ENCODE measurements around the gene HYAL1. TPM values are rescaled to one million over a fixed set of nuclear protein-coding genes. Genes with fewer than 3 reads are reported as not detected.
"Not testable (repeated sequence)": the region's sequence is repeated elsewhere in the genome, so short reads cannot be mapped to it uniquely, and the experiment has no call there.

HYAL1 gene
- total RNA-seq, 2 donors from 2014 or later = 0.39 TPM; not detected in 1

GRCh38 chr3:50274371-50275104, 28.8 kb downstream of the HYAL1 start:
- Mint-ChIP-seq H3K9me3 (no peaks in the 10 kb centered on the region), H3K27ac (no peak overlapping the region), H3K36me3 (no peaks in the 10 kb centered on the region)
- ATAC-seq (peak; percentile 19 to 48), DNase-seq (ENCODE audit: low spot score in 2 of 2) (peak; percentile 69 to 87)

- ATAC-seq (no peak), DNase-seq (ENCODE audit: low spot score in 2 of 2) (no peak)
- Mint-ChIP-seq H3K27ac (no peak overlapping the region), H3K36me3 (no peaks in the 10 kb centered on the region), H3K9me3 (no peaks in the 10 kb centered on the region)
Measured at GRCh38 chr3:50273689-50274065, 29.7 kb downstream of the HYAL1 start.

GRCh38 chr3:50272911-50273688, 30.3 kb downstream of the HYAL1 start:
- Mint-ChIP-seq H3K27ac (peak overlapping the region in 1 of 2 donors; percentile 53), H3K36me3 (no peaks in the 10 kb centered on the region), H3K9me3 (no peaks in the 10 kb centered on the region)
- ATAC-seq = peak; percentile 88 to 96
- peak; percentile 88 to 99 for DNase-seq (ENCODE audit: low spot score in 2 of 2)

DNA sequence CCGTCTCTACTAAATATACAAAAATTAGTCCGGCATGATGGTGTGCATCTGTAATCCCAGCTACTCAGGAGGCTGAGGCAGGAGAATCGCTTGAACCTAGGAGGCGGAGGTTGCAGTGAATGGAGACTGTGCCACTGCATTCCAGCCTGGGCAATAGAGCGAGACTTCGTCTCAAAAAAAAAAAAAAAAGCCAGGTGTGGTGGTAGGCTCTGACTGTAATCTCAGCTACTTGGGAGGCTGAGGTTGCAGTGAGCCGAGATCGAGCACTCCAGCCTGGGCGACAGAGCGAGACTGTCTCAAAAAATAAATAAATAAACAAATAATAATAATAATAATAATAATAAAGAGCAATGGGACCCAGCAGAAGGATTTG, 30.9 kb downstream of the HYAL1 start:
- not testable (repeated sequence) for H3K36me3 Mint-ChIP-seq; H3K9me3 Mint-ChIP-seq; H3K27ac Mint-ChIP-seq; DNase-seq (ENCODE audit: low spot score in 2 of 2)
- peak in 1 of 2 donors; percentile 1 for ATAC-seq

- Mint-ChIP-seq H3K27ac (no peak overlapping the region), H3K36me3 (no peaks in the 10 kb centered on the region), H3K9me3 (no peaks in the 10 kb centered on the region)
- DNase-seq (ENCODE audit: low spot score in 2 of 2) (no peak), ATAC-seq (no peak)
Measured at GRCh38 chr3:50271314-50271936, 31.9 kb downstream of the HYAL1 start.

DNA sequence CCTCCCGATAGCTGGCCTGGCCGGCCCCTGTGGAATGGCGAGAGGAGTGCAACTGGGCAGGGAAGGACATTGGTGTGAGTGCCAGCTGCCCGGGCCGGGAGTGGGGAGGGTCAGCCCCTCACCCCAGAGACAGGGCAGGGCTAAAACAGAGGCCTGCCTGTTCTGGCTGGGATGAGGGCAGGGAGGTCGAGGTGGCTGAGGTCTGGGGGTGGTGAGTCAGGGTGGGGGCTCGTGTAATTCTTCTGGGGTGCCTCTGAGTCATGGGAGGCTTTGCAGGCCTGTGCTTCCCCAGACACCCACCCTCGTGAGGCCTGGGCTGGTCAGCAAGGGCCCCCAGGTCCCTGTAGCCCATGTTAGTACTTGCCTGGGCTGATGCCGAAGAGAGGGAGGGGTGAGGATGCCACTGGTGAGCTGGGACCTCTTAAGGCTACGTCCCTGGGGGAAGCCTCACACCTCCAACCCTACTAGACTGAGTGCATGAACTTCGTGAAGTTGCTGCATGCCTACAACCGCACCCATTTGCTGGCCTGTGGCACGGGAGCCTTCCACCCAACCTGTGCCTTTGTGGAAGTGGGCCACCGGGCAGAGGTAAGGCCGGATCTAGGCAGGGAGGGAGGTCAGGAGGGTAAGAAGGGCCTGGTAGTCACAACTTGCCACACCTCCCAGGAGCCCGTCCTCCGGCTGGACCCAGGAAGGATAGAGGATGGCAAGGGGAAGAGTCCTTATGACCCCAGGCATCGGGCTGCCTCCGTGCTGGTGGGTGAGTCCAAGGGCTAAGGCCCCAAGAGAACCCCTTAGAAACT, 32.8 kb downstream of the HYAL1 start:
- no peak for DNase-seq (ENCODE audit: low spot score in 2 of 2)
- Mint-ChIP-seq H3K9me3 (no peaks in the 10 kb centered on the region), H3K36me3 (no peaks in the 10 kb centered on the region), H3K27ac (no peak overlapping the region)
- no peak for ATAC-seq

DNA sequence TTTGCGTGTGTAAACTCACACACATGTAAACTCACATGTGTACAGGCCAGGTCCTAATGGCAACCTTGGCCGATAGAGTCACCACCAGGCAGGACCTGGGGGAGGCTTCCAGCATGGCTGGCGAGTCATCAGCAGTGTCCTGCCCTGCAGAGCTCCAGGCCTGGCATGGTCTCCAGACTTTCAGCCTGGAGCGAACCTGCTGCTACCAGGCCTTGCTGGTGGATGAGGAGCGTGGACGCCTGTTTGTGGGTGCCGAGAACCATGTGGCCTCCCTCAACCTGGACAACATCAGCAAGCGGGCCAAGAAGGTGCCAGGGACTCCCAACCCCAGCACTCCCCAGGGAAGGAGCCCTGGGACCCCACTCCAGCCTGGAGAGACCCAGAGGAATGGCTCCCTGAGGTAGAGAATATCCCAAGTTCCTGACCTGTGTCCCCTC, 33.4 kb downstream of the HYAL1 start:
- no peak for ATAC-seq
- DNase-seq (ENCODE audit: low spot score in 2 of 2) = no peak
- Mint-ChIP-seq H3K36me3 (no peaks in the 10 kb centered on the region), H3K27ac (no peak overlapping the region), H3K9me3 (no peaks in the 10 kb centered on the region)

GRCh38 chr3:50269460-50269859, 33.9 kb downstream of the HYAL1 start:
- Mint-ChIP-seq H3K36me3 (no peaks in the 10 kb centered on the region), H3K27ac (no peak overlapping the region), H3K9me3 (no peaks in the 10 kb centered on the region)
- ATAC-seq = no peak
- no peak for DNase-seq (ENCODE audit: low spot score in 2 of 2)

DNA sequence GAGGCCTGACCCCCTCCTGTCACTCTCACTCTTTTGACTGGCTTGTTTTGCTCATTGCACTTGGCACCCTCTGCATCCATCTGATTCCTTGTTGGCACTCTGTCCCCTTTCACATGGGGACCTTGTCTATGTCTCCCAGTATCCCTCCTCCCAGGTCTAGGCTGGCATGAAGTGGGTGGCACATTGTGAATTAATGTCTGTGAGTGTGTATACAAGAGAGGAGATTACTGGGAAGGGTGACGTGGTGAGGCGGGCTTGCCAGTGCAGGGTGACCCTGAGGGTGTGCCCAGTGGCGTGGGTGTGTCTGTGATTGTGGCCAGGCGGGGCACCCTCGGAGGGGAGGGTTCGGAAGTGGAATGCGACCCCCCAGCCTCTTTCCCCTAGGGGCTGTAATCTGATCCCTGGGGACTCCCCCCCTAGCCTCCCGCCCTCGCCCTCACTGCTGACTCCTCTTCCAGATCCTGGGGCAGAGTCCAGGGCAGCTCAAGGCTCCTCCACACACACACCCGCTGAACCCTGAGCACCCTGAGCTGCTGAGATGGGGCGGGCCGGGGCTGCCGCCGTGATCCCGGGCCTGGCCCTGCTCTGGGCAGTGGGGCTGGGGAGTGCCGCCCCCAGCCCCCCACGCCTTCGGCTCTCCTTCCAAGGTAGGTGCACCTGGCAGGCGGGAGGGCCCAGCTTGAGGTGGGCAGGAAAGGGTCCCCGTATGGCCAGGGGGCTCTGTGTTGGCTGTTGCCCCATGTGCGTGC, 34.5 kb downstream of the HYAL1 start, which contains the start of gene SEMA3B:
TSS of gene SEMA3B (plus strand) at position 445 of the 749 bp plus-strand sequence. CDS start at position 539, 94 bp downstream.
- no peak for DNase-seq (ENCODE audit: low spot score in 2 of 2)
- no peak within 1 kb of the TSS for H3K27ac Mint-ChIP-seq
- H3K9me3 Mint-ChIP-seq = no peaks in the 10 kb centered on the region
- H3K36me3 Mint-ChIP-seq = no peaks in the 10 kb centered on the region
- no peak for ATAC-seq

DNA sequence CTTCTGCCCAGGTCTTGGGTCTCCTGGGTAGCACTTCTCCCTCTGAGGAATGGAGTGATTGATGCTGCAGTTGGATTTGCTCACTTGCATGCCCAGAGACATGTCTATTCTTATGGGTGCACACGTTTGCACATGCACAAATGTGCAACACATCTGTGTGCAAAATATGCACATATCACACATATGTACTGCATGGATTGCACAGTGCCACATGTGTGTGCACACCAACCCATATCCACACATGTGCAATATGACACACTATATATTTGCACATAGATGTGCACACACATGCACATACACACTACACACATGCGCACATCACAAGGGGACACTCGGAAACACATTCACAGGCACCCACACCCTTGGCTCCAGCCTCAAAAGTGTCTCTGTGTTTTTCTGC, 35.1 kb downstream of the HYAL1 start:
- DNase-seq (ENCODE audit: low spot score in 2 of 2) = no peak
- H3K36me3 Mint-ChIP-seq = no peaks in the 10 kb centered on the region

GRCh38 chr3:50267280-50267913, 36.0 kb downstream of the HYAL1 start:
- Mint-ChIP-seq H3K36me3 (no peaks in the 10 kb centered on the region), H3K27ac (no peak overlapping the region), H3K9me3 (no peaks in the 10 kb centered on the region)
- ATAC-seq (no peak), DNase-seq (ENCODE audit: low spot score in 2 of 2) (no peak)

More for the DNA sequence above, 35.1 kb downstream of the HYAL1 start:
- H3K9me3 Mint-ChIP-seq = no peaks in the 10 kb centered on the region
- no peak overlapping the region for H3K27ac Mint-ChIP-seq
- ATAC-seq = no peak

DNA sequence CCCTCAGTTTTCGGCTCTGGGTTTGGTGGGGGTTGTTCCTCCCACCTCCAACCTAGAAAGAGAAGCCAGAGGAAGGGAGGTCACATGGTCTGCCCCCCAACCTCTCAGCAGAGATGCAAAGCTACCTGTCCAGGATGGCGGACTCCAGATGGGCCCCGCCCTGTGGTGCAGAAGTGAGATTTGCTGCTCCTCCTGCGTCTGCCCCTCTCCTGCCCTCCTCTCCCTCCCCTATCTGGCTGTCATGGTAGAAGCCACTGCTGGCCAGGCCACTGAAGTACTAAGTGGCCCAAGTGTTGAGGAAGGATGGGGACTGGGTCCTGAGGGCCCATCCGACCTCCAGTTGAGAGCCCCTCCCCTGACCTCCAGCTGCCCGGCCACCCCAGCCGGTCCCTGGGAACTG, 36.5 kb downstream of the HYAL1 start:
- H3K9me3 Mint-ChIP-seq = no peaks in the 10 kb centered on the region
- DNase-seq (ENCODE audit: low spot score in 2 of 2) (no peak), ATAC-seq (no peak)
- no peaks in the 10 kb centered on the region for H3K36me3 Mint-ChIP-seq
- H3K27ac Mint-ChIP-seq = no peak overlapping the region

GRCh38 chr3:50266017-50266416, 37.4 kb downstream of the HYAL1 start:
- Mint-ChIP-seq H3K9me3 (no peaks in the 10 kb centered on the region), H3K36me3 (no peaks in the 10 kb centered on the region), H3K27ac (no peak overlapping the region)
- DNase-seq (ENCODE audit: low spot score in 2 of 2) (no peak), ATAC-seq (no peak)

DNA sequence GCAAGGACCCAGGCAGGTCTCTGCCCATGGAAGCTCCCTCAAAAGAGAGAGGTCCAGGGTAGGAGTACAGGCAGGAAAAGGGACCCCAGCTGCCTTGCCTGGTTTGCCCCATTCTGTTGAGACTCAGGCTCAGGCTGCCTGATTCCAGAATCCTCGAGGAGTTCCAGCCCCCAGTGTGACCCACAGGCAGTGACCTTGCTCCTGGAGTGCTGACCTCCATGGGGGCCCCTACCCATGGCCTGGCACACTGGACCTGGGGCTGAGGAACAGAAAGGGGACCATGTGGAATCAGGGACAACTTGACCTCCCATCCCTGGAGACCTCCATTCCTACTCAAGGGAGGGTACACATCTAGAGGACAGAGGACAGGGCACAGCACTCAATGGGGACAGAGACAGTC, 37.8 kb downstream of the HYAL1 start:
- no peak for DNase-seq (ENCODE audit: low spot score in 2 of 2)
- ATAC-seq = no peak

DNA sequence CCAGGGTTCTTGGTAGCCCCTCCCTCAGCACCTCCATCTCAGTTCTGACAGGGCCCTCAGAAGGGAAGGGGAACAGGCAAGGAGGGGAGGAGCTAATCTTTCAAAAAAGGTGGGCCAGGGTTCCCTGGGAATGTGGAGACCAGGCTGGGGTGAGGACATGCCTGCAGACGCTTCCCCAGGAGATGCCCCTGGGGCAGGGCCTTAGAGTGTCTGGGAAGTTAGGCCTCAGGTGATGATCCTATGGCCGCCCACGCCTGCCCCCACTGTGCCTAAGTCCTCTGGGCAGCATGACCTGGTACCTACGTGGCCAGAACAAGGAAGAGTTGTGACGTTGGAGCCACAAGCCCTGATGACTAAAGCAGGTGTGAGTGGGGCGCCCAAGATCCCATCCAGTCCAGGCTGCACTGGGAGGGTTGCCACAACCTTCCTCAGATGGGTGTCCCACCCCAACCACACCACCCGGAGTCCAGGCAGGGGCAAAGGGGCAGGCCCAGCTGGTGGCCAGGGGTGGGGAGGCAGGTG, 38.3 kb downstream of the HYAL1 start:
- no peaks in the 10 kb centered on the region for H3K36me3 Mint-ChIP-seq
- no peaks in the 10 kb centered on the region for H3K9me3 Mint-ChIP-seq
- ATAC-seq (no peak), DNase-seq (ENCODE audit: low spot score in 2 of 2) (no peak)
- H3K27ac Mint-ChIP-seq = no peak overlapping the region

More for the DNA sequence above, 37.8 kb downstream of the HYAL1 start:
- Mint-ChIP-seq H3K27ac (peak overlapping the region in 1 of 2 donors; percentile 11), H3K36me3 (no peaks in the 10 kb centered on the region), H3K9me3 (no peaks in the 10 kb centered on the region)

All from activated naive CD4-positive, alpha-beta T cell treated with anti-CD3 and anti-CD28 coated beads, Interleukin-2, amount 50 U/mL, for 72 hours (primary cell).